Cardiac fibroblast (primary cell): ENCODE data around the gene WDHD1.
A peak's percentile ranks its signal among the peaks of the same experiment; 100 is the strongest.

Experiments used
- DNase-seq, 2 donors: peaks; one replicate each; pipeline versions ENCODE4 v3.0.0 to v3.0.0-alpha.2; 2010; ENCODE audit warnings: low read depth in 2 of 2
- H3K4me3 ChIP-seq, 2 donors: replicated peaks in 1 of 2; 1 replicate in 1 of 2; 2 replicates in 1 of 2; pipeline ENCODE4 v1.5.1; 2011; ENCODE audit warnings: low read depth in 2 of 2, low read length in 2 of 2, mild to moderate bottlenecking in 2 of 2, moderate library complexity in 1 of 2
- CTCF ChIP-seq: IDR thresholded peaks from one replicate; pipeline ENCODE4 v1.5.1; 2011; ENCODE audit warnings: low read depth, mild to moderate bottlenecking, low read length, inconsistent platforms

WDHD1 gene

GRCh38 chr14:54890788-54891187 lies 136.1 kb downstream of the WDHD1 start:
- no peak for DNase-seq
- TF ChIP-seq CTCF, result no peak

GRCh38 chr14:54889919-54890318 lies 137.0 kb downstream of the WDHD1 start:
- TF ChIP-seq CTCF, result no peak
- DNase-seq, result peak in 1 of 2 donors; percentile 18
- no peak overlapping the region for H3K4me3 ChIP-seq

More at GRCh38 chr14:54890788-54891187, 136.1 kb downstream of the WDHD1 start:
- no peak overlapping the region for H3K4me3 ChIP-seq
